Stimulated activated CD4-positive, alpha-beta T cell treated with anti-CD3 and anti-CD28 coated beads, Interleukin-12 subunit alpha, Interleukin-12 subunit beta, amount 100 ng/mL, for 4 hours (primary cell): Measurements from ENCODE around the gene AXIN1.
"Not testable (repeated sequence)": the region's sequence is repeated elsewhere in the genome, so short reads cannot be mapped to it uniquely, and the experiment has no call there.

Experiments used
- DNase-seq: peaks from one replicate; pipeline ENCODE4 v3.0.0-alpha.2; 2020

The AXIN1 gene

GRCh38 chr16:280991-281659 is 71.4 kb downstream of the AXIN1 start:
- DNase-seq = no peak

- DNase-seq = no peak
These were observed 72.0 kb downstream of the AXIN1 start, which contains the start of gene ARHGDIG for GRCh38 chr16:280552-280951. TSS of gene ARHGDIG (plus strand) at chr16:280591. CDS start at chr16:280681, 90 bp downstream.

GRCh38 chr16:280005-280460 is 72.5 kb downstream of the AXIN1 start:
- no peak for DNase-seq

DNA sequence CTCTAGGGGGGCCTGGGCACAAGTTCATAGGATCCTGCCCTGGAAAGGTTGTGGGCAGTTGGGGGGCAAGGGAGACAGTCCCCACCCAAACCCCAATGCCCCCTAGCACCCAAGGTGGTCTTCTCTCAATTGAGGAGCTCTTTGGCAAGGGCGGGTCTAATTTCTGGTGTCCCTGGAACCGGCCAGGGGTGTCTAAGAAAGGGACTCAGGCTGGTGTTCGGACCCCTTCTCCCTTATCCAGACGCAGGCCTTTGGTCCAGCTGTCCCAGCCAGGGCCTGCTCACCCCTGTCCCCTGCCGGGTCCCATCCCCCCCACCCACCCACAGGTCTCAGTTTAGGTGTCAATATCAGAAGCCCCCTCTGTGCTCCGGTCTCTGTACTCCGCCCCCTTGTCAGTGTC is 73.0 kb downstream of the AXIN1 start:
- no peak for DNase-seq

- no peak for DNase-seq
These were observed 73.6 kb downstream of the AXIN1 start for GRCh38 chr16:278863-279366.

GRCh38 chr16:276426-277077 is 76.0 kb downstream of the AXIN1 start:
- no peak for DNase-seq

DNA sequence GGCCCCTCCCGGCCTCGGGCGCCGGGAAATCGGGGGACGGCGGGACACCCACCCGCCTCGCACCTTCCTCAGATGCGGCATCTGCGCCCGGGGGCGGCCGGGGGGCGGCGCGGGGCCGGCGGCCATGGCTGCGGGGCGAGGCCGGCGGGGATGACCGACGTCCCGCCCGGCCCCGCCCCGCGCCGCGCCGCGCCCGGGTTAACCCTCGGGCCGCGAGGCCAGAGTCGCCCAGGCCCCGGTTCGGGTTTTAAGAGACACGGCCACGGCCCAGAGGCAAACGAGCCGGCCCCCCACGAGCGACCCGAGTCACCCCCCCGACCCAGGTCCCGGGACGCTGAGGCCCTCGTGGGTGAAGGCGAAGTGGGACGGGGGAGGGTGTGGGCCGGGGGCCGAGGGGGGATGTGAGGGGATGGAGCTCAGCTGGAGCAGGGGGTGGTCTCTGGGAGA is 76.7 kb downstream of the AXIN1 start, which contains the start of gene RGS11:
Gene RGS11 (minus strand): TSS at position 159 of the 447 bp plus-strand sequence. CDS start 33 bp downstream, at position 126.
- no peak for DNase-seq

GRCh38 chr16:275041-275641 is 77.4 kb downstream of the AXIN1 start:
- DNase-seq = no peak

- no peak for DNase-seq
These were observed 78.7 kb downstream of the AXIN1 start for GRCh38 chr16:273547-274421.

DNA sequence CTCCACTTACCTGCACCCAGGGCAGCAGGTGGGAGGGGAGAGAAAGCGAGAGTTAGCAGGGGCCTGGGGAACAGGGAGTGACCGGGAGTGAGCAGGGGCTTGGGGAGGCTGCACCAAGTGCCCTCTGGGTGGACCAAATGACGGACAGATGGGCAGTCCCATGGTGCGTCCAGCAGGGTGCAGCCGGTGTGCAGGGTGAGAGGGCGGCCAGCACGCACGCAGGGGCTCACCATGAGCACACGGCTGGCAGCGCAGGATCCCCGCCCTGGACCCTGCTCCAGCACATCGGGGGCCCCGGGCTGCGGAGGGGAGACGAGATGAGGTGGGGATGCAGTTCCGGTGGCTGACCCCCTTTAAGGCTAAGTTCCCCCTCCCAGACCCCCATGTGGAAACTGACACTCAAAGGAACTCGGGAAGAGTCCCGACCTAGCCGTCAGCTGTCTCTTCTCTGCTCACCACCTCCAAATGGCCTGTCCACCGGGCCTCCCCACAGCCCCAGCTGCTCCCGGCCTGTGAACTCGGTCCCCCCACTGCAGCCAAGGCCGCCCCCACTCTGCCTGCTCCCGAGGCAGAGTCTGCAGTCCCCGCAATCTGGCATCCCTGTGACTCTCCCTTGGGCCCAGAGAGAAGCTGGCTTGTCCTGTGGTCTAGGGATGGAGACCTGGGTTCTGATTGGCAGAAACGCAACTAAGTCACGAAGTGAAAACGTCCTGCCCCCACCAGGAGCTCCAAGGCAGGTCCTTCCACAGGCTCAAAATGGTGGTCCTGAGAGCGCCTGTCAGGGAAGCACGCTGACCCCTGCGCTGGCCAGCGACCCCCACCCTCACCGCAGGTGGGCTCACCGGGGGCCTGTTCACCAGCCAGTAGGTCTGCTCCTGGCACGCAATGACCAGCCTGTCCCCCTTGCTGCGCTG is 79.6 kb downstream of the AXIN1 start:
- no peak for DNase-seq

GRCh38 chr16:270381-271255 is 81.9 kb downstream of the AXIN1 start:
- DNase-seq = no peak

GRCh38 chr16:269061-269796 is 83.3 kb downstream of the AXIN1 start:
- no peak for DNase-seq

DNA sequence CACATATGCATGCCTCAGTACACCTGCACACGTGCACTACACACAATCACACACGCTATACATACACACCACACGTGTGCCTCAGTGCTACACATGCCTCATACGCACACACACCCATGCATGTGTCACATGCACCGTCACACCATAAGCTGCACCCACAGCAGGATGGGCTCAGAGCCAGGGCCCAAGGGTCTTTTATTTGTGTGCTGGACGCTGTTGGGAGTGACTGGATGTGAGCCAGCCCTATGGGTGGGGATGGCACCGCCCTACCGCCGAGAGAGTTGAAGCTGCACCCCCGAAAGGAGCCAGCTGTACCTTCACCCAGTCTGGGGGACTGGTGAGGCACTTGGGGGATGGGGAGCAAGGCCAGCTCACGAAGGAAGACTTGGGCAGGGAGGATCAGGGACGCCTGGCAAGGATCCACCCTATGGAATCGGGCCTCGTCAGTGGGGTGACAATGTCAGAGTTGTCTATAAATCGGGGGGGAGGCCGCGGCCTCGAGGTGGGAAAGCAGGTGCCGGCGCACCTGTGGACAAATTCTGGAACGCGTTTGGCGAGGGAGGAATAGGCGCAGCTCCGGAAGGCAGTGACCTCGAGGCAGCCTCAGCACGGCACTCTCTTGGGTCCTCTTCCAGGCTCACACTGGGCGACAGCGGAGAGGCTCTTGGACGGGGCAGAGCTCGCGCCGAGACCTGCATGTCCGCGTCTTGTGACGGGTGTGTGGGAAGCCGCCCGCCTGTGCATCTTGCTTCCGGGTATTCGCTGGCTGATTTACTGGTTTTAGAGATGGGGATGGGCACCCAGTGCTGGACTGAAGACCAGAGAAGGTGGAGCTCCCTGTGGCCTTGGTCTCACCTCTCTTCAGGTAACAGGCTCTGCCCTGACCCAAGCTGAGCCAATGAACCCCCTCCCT is 84.1 kb downstream of the AXIN1 start:
- no peak for DNase-seq

DNA sequence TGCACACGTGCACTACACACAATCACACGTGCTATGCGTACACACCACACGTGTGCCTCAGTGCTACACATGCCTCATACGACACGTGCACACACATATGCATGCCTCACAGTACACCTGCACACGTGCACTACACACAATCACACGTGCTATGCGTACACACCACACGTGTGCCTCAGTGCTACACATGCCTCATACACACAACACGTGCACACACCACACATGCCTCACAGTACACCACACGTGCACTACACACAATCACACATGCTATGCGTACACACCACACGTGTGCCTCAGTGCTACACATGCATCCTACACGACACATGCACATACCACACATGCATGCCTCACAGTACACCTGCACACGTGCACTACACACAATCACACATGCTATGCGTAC is 85.0 kb downstream of the AXIN1 start:
- DNase-seq = not testable (repeated sequence)

GRCh38 chr16:266258-267164 is 86.0 kb downstream of the AXIN1 start:
- DNase-seq = no peak

DNA sequence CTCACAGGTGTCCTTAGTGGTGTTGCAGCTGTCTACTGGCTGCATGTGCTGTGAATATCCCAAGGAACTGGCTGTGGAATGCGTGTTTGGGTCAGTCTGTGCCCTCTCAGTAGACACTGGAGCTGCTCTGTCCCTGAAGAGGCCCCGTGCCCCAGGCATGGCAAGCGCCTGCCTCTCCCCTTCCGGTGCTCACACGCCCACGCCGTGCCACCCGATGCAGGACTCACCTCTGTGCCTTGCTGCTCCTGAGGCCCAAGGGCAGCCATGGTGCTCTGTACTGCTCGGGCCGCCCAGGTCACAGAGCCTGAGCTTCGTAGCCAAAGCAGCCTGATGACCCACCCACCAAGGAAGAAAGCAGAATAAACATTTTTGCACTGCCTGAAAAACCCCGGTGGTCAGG is 86.8 kb downstream of the AXIN1 start:
- no peak for DNase-seq

GRCh38 chr16:265002-265529 is 87.5 kb downstream of the AXIN1 start:
- DNase-seq = no peak
